Kidney epithelial cell (primary cell): ENCODE measurements around the gene CORO2B. TPM values are rescaled to one million over a fixed set of nuclear protein-coding genes. Genes with fewer than 3 reads are reported as not detected.

Experiments used
- DNase-seq: peaks from one replicate; pipeline ENCODE4 v3.0.0-alpha.2; 2010; ENCODE audit warnings: low read depth
- H3K27me3 ChIP-seq: 2 replicates; pipeline ENCODE4 v1.6.0; 2011; ENCODE audit warnings: low read length; ENCODE audit not compliant: control insufficient read depth, insufficient read depth
- H3K36me3 ChIP-seq: 2 replicates; pipeline ENCODE4 v1.5.1; 2011; ENCODE audit warnings: low read length; ENCODE audit not compliant: control insufficient read depth, insufficient read depth
- H3K4me3 ChIP-seq: 2 replicates; pipeline ENCODE4 v1.5.1; 2011; ENCODE audit warnings: low read depth, mild to moderate bottlenecking, control low read depth, low read length
- CTCF ChIP-seq: IDR thresholded peaks from 2 replicates; pipeline ENCODE4 v1.5.1; 2011; ENCODE audit warnings: mild to moderate bottlenecking, moderate library complexity, low read length, control low read depth, inconsistent platforms; ENCODE audit not compliant: insufficient read depth, poor library complexity, severe bottlenecking
- total RNA-seq: library from RNA; depleted of rRNA; stranded (reverse); fragments of >200 nt; gene quantifications from 2 replicates; pipeline ENCODE4 v1.2.3, GENCODE V29; 2015

The CORO2B gene
- total RNA-seq, 1 donor from 2014 or later: 19.8 TPM

GRCh38 chr15:68614286-68615035 is 35.7 kb downstream of the CORO2B start:
- Histone ChIP-seq H3K36me3 (no peaks in the 10 kb centered on the region), H3K4me3 (no peak overlapping the region), H3K27me3 (no peaks in the 10 kb centered on the region)
- TF ChIP-seq CTCF: no peak
- no peak for DNase-seq

GRCh38 chr15:68615301-68615700 is 36.5 kb downstream of the CORO2B start:
- H3K36me3 ChIP-seq: no peaks in the 10 kb centered on the region
- H3K27me3 ChIP-seq: no peaks in the 10 kb centered on the region

GRCh38 chr15:68615811-68616210 is 37.0 kb downstream of the CORO2B start:
- H3K36me3 ChIP-seq: no peaks in the 10 kb centered on the region
- no peak overlapping the region for H3K4me3 ChIP-seq
- DNase-seq: no peak
- no peak for TF ChIP-seq CTCF
- no peaks in the 10 kb centered on the region for H3K27me3 ChIP-seq

More at GRCh38 chr15:68615301-68615700, 36.5 kb downstream of the CORO2B start:
- no peak overlapping the region for H3K4me3 ChIP-seq
- DNase-seq: no peak
- TF ChIP-seq CTCF: no peak

GRCh38 chr15:68616397-68616796 is 37.6 kb downstream of the CORO2B start:
- no peak for DNase-seq
- H3K27me3 ChIP-seq: no peaks in the 10 kb centered on the region
- no peaks in the 10 kb centered on the region for H3K36me3 ChIP-seq
- TF ChIP-seq CTCF: no peak
- H3K4me3 ChIP-seq: no peak overlapping the region

GRCh38 chr15:68617001-68617400 is 38.2 kb downstream of the CORO2B start:
- no peak overlapping the region for H3K4me3 ChIP-seq
- TF ChIP-seq CTCF: no peak
- no peak for DNase-seq

GRCh38 chr15:68617777-68618176 is 39.0 kb downstream of the CORO2B start:
- no peak for TF ChIP-seq CTCF
- Histone ChIP-seq H3K4me3 (no peak overlapping the region), H3K27me3 (no peaks in the 10 kb centered on the region), H3K36me3 (no peaks in the 10 kb centered on the region)
- no peak for DNase-seq

More at GRCh38 chr15:68617001-68617400, 38.2 kb downstream of the CORO2B start:
- Histone ChIP-seq H3K36me3 (no peaks in the 10 kb centered on the region), H3K27me3 (no peaks in the 10 kb centered on the region)
